ENCODE measurements around the gene RIT1.

RIT1 gene, protein sequence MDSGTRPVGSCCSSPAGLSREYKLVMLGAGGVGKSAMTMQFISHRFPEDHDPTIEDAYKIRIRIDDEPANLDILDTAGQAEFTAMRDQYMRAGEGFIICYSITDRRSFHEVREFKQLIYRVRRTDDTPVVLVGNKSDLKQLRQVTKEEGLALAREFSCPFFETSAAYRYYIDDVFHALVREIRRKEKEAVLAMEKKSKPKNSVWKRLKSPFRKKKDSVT

GRCh38 chr1:155911156-155912055 is at the start of gene RIT1:
RIT1 (minus strand) TSS chr1:155911349; CDS start chr1:155910761, 588 bp downstream.
- DNase-seq: peak; percentile 84

- no peak for DNase-seq
These were observed 49.1 kb upstream of the RIT1 start for GRCh38 chr1:155960081-155960745.

DNA sequence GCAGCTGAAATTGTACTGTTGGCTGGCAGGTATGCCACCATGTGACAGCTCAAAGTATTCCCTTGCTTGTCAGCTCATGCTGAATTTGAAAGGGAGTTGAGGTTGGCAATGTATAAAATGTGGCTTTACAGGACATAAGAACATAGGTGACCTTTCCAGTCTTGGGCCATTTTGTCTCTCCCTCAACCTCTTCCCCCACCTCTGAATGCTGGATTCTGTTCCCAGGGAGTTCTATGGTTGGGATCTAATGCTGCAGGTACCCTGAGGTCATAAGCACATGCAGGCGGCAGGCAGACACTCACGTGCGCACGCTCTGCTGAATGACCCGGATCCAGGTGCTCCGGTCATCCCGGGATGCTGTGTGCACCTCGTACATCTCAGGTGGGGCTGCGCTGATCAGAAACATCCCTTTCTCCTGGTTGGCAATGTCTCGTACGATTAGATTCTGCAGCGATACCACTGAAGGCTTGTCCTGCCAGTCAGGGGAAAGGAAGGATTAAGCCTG is 46.3 kb upstream of the RIT1 start:
- no peak for DNase-seq

DNA sequence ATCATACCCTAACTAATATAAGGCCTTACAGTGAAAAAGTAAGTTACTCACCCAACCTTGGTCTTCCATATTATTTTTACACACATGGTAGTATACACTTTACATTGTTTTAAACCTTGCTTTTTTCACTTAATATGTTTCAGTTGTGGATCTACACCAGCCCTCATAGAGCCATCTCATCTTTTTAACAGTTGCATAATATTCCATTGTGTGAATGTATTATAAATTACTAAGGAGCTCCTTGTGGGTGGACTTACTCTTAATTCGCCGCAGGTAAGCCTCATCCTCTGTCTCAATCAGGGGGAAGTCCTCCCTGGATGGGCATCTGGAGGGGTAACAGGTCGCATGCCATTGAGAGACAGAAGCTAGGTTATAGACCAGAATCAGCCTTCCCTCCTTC is 43.5 kb upstream of the RIT1 start:
- no peak for DNase-seq

DNA sequence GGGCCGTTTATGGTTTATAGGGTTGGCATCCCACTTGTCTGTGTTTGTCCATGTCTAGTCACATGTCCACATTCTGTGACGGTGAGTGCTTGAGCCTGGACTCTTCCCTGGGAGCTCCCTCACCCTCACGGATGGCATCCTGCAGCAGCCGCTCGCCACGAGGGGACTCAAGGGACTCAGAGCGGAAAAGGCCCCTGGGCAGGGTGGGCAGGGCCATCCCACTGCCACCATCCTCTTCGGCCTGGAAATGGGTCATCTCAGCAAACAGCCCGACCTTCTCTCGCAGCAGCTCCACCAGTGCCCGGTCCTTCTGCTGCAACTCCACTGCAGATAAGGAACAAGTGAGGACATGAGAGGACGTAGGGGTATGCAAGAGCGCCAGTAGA is 41.3 kb upstream of the RIT1 start:
- no peak for DNase-seq

DNA sequence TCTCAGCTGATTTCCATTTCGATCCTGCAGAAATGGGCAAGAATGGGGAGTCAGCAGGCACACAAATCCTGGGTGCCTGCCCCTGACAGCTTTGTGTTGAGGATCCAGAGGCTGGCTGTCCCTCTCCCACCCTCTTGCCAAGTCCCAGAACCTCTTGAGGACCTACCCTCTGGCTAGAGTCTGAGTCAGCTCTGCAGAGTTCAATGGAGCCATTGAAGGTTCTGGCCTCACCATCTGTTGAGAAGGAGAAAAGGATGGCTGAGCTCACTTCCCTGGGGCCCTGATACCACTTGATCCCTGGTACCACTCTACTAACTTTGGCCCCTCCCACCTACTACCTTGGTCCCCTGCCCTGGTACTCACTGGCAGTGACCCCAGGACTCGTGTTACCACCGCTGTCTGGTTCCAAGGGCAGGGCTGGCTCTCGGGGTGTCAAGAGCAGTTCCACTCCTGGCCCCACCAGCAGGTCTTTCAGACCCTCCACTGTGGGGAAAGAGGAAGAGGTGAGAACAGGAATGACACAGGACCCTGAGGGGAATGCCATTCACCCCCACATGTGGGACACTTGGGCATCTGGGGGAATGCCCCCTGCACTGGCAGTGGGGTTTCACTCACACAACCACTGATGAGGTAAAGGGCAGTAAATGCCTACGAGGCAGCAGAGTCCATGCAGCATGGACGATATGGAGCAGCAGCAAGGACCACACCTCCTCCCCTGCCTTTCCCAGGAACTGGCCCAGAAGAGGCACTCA is 40.8 kb upstream of the RIT1 start:
- DNase-seq: no peak

GRCh38 chr1:155950829-155951228 is 39.7 kb upstream of the RIT1 start:
- DNase-seq: no peak

- DNase-seq: no peak
These were observed 36.6 kb upstream of the RIT1 start for GRCh38 chr1:155947741-155948140.

GRCh38 chr1:155947292-155947691 is 36.1 kb upstream of the RIT1 start:
- DNase-seq: no peak

- no peak for DNase-seq
These were observed 35.6 kb upstream of the RIT1 start for GRCh38 chr1:155946633-155947219.

DNA sequence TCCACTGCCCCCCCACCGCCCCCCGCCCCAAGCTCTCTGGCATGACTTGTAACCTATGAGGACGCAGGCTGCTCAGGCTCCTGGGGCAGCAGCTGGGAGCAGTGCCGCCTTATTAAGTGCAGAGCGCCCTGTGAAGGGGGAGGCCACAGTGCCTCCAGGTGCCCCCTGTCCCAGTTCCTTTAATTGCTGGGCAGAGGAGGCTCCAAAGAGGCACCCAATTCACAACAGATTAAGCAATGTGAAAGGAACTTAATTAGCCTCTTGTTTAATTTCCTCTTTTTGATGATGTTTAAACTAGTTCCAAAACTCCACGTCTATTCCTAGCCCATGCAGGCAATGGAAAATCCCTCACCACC is 33.3 kb upstream of the RIT1 start:
- no peak for DNase-seq

GRCh38 chr1:155942578-155943141 is 31.5 kb upstream of the RIT1 start:
- no peak for DNase-seq

GRCh38 chr1:155941845-155942531 is 30.8 kb upstream of the RIT1 start:
- DNase-seq: no peak

- peak; percentile 39 for DNase-seq
These were observed 30.1 kb upstream of the RIT1 start, which contains the start of gene RXFP4 for GRCh38 chr1:155940993-155941844. RXFP4 (plus strand) TSS chr1:155941638; CDS start chr1:155941710, 72 bp downstream.

DNA sequence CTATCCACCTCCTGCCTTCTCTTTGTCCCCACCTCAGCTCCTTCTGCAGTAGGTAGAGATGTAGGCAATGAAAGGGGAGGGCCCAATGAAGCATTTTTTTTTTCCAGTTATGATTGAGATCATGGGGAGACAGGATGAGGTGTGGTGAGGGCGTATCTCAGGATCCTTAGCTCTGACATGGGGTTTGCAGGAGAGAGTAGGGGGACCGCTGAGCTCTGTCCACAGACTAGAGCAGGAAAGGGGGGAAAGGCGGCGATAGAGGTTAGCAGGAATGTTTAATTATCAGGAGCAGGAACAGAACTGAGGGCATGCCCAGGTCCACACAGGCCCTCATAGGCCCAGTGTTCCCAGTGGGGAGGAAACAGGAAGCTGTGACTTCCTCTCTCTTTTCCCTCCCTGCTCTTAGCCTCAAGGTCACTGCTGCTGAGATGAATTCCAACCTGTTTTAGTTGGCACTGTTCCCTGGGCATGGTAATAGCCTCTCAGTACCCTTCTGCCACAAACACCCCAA is 29.4 kb upstream of the RIT1 start:
- no peak for DNase-seq

DNA sequence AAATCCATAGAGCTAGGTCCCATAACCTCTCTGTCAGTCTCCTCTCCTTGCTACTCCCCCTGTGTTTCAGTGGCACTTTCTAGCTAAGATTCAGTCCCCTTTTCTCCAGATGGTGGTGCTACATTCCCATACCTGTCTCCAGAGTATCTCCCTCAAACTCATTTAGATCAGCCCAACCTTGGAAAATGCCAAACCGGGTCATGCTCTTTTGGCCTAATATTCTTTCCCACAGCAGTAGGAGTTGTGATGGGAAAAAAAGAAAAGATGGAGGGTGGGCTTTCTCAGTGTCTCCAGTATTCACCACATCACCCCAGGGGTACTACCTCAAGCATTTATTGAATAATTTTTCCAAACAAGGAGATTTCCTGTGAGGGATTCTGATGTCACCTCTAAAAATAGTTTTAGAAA is 27.1 kb upstream of the RIT1 start:
- peak; percentile 1 for DNase-seq

DNA sequence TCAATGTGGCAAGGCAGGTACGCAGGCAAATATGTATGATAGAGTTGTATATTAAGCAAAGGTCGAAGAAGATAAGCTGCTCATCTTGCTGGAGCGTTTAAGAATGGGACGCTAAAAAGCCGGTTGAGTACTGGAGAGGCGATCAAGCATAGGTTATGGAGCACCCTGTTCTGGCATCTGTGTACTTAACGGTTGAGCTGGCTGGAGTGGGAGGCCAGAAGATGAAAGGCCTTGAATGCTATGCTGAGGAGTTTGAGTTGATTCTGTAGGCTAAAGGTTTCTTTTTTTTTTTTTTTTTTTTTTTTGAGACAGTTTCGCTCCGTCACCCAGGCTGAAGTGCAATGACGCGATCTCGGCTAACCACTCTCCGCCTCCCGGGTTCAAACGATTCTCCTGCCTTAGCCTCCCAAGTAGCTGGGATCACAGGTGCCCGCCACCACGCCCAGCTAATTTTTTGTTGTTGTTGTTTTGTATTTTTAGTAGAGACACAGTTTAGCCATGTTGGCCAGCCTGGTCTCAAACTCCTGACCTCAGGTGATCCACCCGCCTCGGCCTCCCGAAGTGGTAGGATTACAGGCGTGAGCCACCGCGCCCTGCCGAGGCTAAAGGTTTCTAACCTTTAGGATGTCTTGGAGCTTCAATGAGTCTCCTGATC is 23.9 kb upstream of the RIT1 start:
- DNase-seq: no peak

- DNase-seq: peak; percentile 89
These were observed 23.2 kb upstream of the RIT1 start, which contains the start of gene KHDC4 for GRCh38 chr1:155934097-155934935. KHDC4 (minus strand) TSS chr1:155934413; CDS start chr1:155934373, 40 bp downstream.
